Caco-2 (cell line): Measurements from ENCODE around the gene GPR26. TPM values are rescaled to one million over a fixed set of nuclear protein-coding genes. Genes with fewer than 3 reads are reported as not detected.

ENCODE experiments used
- BruUV-seq: library from RNA; stranded (reverse); fragments of 400-500 nt; replicated peaks from 2 replicates; lab custom pipeline; 2021; lab: Mats Ljungman, UMichigan
- CTCF ChIA-PET: fragments of 300-600 bp; sonication (Branson Sonifier 250); formaldehyde crosslinking; loops from one replicate; lab custom pipeline; 2022; ENCODE audit warnings: antibody characterized with exemption; lab: Charles Lee
- POLR2A ChIA-PET: fragments of 300-600 bp; sonication (Branson Sonifier 250); formaldehyde crosslinking; loops from one replicate; lab custom pipeline; 2022; ENCODE audit warnings: antibody characterized with exemption; lab: Charles Lee
- DNase-seq, 2 experiments: peaks; one replicate each; pipeline versions ENCODE4 v3.0.0 to v3.0.0-alpha.2; 2020 to 2022
- H3K27me3 ChIP-seq: replicated peaks from 2 replicates; pipeline ENCODE4 v1.6.0; 2011; ENCODE audit warnings: low read length; ENCODE audit not compliant: control insufficient read depth, insufficient read depth
- H3K36me3 ChIP-seq: 2 replicates; pipeline ENCODE4 v1.5.1; 2011; ENCODE audit warnings: low read length; ENCODE audit not compliant: control insufficient read depth, insufficient read depth
- H3K4me1 ChIP-seq: fragments of 250-450 bp; sonication (Bioruptor Pico); 2 replicates; pipeline ENCODE4 v1.5.1; 2020; ENCODE audit warnings: mild to moderate bottlenecking
- H3K4me3 ChIP-seq: 2 replicates; pipeline ENCODE4 v1.5.1; 2011; ENCODE audit warnings: low read depth, mild to moderate bottlenecking, control low read depth, low read length
- H3K9me3 ChIP-seq: fragments of 250-450 bp; sonication (Bioruptor Pico); 2 replicates; pipeline ENCODE4 v1.5.1; 2020; ENCODE audit warnings: mild to moderate bottlenecking, moderate library complexity
- H3K27ac Mint-ChIP-seq: one replicate; pipeline ENCODE4 v1.8.0; 2022; ENCODE audit warnings: mixed read lengths; ENCODE audit not compliant: unreplicated experiment
- H3K27me3 Mint-ChIP-seq: one replicate; pipeline ENCODE4 v1.8.0; 2022; ENCODE audit warnings: mixed read lengths; ENCODE audit not compliant: insufficient read depth, unreplicated experiment
- H3K36me3 Mint-ChIP-seq: one replicate; pipeline ENCODE4 v1.8.0; 2022; ENCODE audit warnings: mild to moderate bottlenecking, mixed read lengths; ENCODE audit not compliant: insufficient read depth, unreplicated experiment
- H3K4me1 Mint-ChIP-seq: one replicate; pipeline ENCODE4 v1.8.0; 2022; ENCODE audit warnings: low read depth, mixed read lengths; ENCODE audit not compliant: unreplicated experiment
- H3K4me3 Mint-ChIP-seq: one replicate; pipeline ENCODE4 v1.8.0; 2022; ENCODE audit warnings: mild to moderate bottlenecking, moderate library complexity, mixed read lengths; ENCODE audit not compliant: unreplicated experiment
- H3K9me3 Mint-ChIP-seq: one replicate; pipeline ENCODE4 v1.8.0; 2022; ENCODE audit warnings: mixed read lengths; ENCODE audit not compliant: unreplicated experiment
- intact Hi-C: fragments of 100-400 bp; cut with micrococcal nuclease; formaldehyde crosslinking; loops from one replicate; pipeline ENCODE4 v1.10.0; 2022; ENCODE audit not compliant: unreplicated experiment
- total RNA-seq: library from RNA; stranded (reverse); gene quantifications from 2 replicates; pipeline ENCODE4 v1.2.3, GENCODE V29; 2022
- TF ChIP-seq, protein P1 (sequence below), 2 experiments: fragments of 200-600 bp in 1 of 2; IDR thresholded peaks; 1 replicate in 1 of 2; 2 replicates in 1 of 2; pipeline versions ENCODE4 v1.5.1 to v1.8.0; 2011 to 2022; ENCODE audit warnings: antibody characterized with exemption in 1 of 2, control low read depth in 1 of 2, inconsistent platforms in 1 of 2, low read depth in 1 of 2, low read length in 1 of 2, mild to moderate bottlenecking in 1 of 2, moderate library complexity in 1 of 2; ENCODE audit not compliant: insufficient read depth in 1 of 2, severe bottlenecking in 1 of 2, unreplicated experiment in 1 of 2

The GPR26 gene
- total RNA-seq, 1 experiment from 2014 or later = not detected

- BruUV-seq = no TSS peak
- no peaks in the 10 kb centered on the region for H3K36me3 Mint-ChIP-seq
- Histone ChIP-seq H3K9me3 (no peaks in the 10 kb centered on the region), H3K27me3 (no peaks in the 10 kb centered on the region), H3K4me3 (no peak overlapping the region), H3K36me3 (no peaks in the 10 kb centered on the region), H3K4me1 (no peaks in the 10 kb centered on the region)
- H3K4me3 Mint-ChIP-seq = no peak overlapping the region
- H3K9me3 Mint-ChIP-seq = no peaks in the 10 kb centered on the region
- H3K27ac Mint-ChIP-seq = no peak overlapping the region
- ChIA-PET POLR2A (no interaction called here), CTCF (no interaction called here)
- no peak for DNase-seq
- H3K27me3 Mint-ChIP-seq = peaks cover 17% of the 10 kb centered on the region
- intact Hi-C loops = no loop called here
- TF ChIP-seq, protein P1, sequence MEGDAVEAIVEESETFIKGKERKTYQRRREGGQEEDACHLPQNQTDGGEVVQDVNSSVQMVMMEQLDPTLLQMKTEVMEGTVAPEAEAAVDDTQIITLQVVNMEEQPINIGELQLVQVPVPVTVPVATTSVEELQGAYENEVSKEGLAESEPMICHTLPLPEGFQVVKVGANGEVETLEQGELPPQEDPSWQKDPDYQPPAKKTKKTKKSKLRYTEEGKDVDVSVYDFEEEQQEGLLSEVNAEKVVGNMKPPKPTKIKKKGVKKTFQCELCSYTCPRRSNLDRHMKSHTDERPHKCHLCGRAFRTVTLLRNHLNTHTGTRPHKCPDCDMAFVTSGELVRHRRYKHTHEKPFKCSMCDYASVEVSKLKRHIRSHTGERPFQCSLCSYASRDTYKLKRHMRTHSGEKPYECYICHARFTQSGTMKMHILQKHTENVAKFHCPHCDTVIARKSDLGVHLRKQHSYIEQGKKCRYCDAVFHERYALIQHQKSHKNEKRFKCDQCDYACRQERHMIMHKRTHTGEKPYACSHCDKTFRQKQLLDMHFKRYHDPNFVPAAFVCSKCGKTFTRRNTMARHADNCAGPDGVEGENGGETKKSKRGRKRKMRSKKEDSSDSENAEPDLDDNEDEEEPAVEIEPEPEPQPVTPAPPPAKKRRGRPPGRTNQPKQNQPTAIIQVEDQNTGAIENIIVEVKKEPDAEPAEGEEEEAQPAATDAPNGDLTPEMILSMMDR (IDR thresholded peaks at IDR 0.05; ENCODE audit: insufficient read depth in 1 of 2, low read depth in 1 of 2, low read length in 1 of 2, severe bottlenecking in 1 of 2, unreplicated experiment in 1 of 2) = no peak
- H3K4me1 Mint-ChIP-seq = no peaks in the 10 kb centered on the region
Measured at GRCh38 chr10:123621916-123622315, 44.2 kb upstream of the GPR26 start.

DNA sequence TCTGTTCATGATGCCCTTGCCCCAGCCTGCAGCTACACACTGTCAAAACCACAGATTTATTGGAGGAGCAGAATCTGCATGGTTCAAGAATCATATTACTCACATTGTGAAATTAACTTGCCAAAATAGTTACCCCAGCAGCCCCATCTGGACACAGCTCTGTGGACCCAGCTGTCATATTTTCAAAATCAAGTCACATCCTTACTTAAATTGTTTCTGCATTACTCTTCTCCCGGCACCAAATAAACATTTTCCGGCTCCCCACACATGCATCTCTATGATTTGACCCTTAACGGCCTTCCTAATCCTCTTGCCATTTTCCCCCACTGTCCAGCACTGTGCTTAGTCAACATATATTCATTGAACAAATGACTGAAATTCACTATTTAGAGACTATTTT, 43.8 kb upstream of the GPR26 start:
- Histone ChIP-seq H3K4me1 (no peaks in the 10 kb centered on the region), H3K4me3 (no peak overlapping the region), H3K27me3 (no peaks in the 10 kb centered on the region), H3K9me3 (no peaks in the 10 kb centered on the region), H3K36me3 (no peaks in the 10 kb centered on the region)
- DNase-seq = no peak
- no peak overlapping the region for H3K4me3 Mint-ChIP-seq
- TF ChIP-seq, protein P1 (IDR thresholded peaks at IDR 0.05; ENCODE audit: insufficient read depth in 1 of 2, low read depth in 1 of 2, low read length in 1 of 2, severe bottlenecking in 1 of 2, unreplicated experiment in 1 of 2) = no peak
- peaks cover 17% of the 10 kb centered on the region for H3K27me3 Mint-ChIP-seq
- no peak overlapping the region for H3K27ac Mint-ChIP-seq
- H3K4me1 Mint-ChIP-seq = no peaks in the 10 kb centered on the region
- ChIA-PET CTCF (no interaction called here), POLR2A (no interaction called here)
- no peaks in the 10 kb centered on the region for H3K9me3 Mint-ChIP-seq
- no peaks in the 10 kb centered on the region for H3K36me3 Mint-ChIP-seq
- intact Hi-C loops = no loop called here
- BruUV-seq = no TSS peak

DNA sequence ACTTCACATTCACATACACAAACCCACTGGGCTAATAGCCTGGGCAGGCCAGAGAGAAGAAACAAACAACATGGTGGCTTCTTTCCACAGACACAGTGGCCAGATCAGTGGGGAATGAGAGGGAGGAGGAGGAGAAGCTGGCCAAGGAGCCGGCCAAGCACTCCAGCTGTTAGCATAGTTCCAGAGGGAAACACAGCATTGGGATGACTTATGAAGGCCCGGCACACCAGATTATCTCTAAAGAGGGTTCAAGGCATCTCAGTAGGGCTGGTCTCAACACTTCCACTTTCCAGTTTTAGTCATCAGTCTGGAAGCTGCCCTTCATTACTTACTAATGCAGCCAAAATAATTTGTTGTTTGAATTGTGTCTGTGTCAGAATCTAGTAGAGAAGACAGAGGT, 42.1 kb upstream of the GPR26 start:
- CTCF ChIA-PET = no interaction called here
- H3K27ac Mint-ChIP-seq = no peak overlapping the region
- no peak for DNase-seq
- H3K4me3 Mint-ChIP-seq = no peak overlapping the region
- no peaks in the 10 kb centered on the region for H3K36me3 Mint-ChIP-seq
- TF ChIP-seq, protein P1 (IDR thresholded peaks at IDR 0.05; ENCODE audit: insufficient read depth in 1 of 2, low read depth in 1 of 2, low read length in 1 of 2, severe bottlenecking in 1 of 2, unreplicated experiment in 1 of 2) = no peak
- BruUV-seq = no TSS peak
- no peaks in the 10 kb centered on the region for H3K4me1 Mint-ChIP-seq
- Histone ChIP-seq H3K9me3 (no peaks in the 10 kb centered on the region), H3K27me3 (no peaks in the 10 kb centered on the region), H3K4me3 (no peak overlapping the region), H3K4me1 (no peaks in the 10 kb centered on the region), H3K36me3 (no peaks in the 10 kb centered on the region)
- no peaks in the 10 kb centered on the region for H3K9me3 Mint-ChIP-seq
- peaks cover 17% of the 10 kb centered on the region for H3K27me3 Mint-ChIP-seq
- POLR2A ChIA-PET = no interaction called here
- intact Hi-C loops = no loop called here
